Measurements from ENCODE around the gene FNDC3B. TPM values are rescaled to one million over a fixed set of nuclear protein-coding genes. Genes with fewer than 3 reads are reported as not detected.

Gene FNDC3B
- total RNA-seq, 1 experiment from 2014 or later, result 149 TPM

- ChIA-PET CTCF (no interaction called here), POLR2A (interaction anchor here (0.8 to 1.3 kb wide), 2 partner anchors 14 to 20 kb away, joined by 3 to 4 read pairs; no protein-coding TSS in a partner anchor)
- no TSS peak for BruUV-seq (replicated peaks)
- Mint-ChIP-seq H3K4me3 (ENCODE audit: unreplicated experiment) (no peak overlapping the region), H3K36me3 (ENCODE audit: insufficient read depth, unreplicated experiment) (peaks cover 18% of the 10 kb centered on the region), H3K27me3 (ENCODE audit: insufficient read depth, unreplicated experiment) (no peaks in the 10 kb centered on the region), H3K9me3 (ENCODE audit: unreplicated experiment) (no peaks in the 10 kb centered on the region), H3K4me1 (ENCODE audit: insufficient read depth, unreplicated experiment) (peaks cover 42% of the 10 kb centered on the region), H3K27ac (ENCODE audit: low read depth, unreplicated experiment) (no peak overlapping the region)
- TF ChIP-seq CTCF (IDR thresholded peaks at IDR 0.05; ENCODE audit: unreplicated experiment), result no peak
- intact Hi-C loops (cut with micrococcal nuclease), result no loop called here
- peak; percentile 57 for DNase-seq (ENCODE audit: unreplicated experiment)
Measured at GRCh38 chr3:172159962-172160538, 120.7 kb downstream of the FNDC3B start.

- H3K4me1 Mint-ChIP-seq (ENCODE audit: insufficient read depth, unreplicated experiment), result peaks cover 35% of the 10 kb centered on the region
- intact Hi-C loops (cut with micrococcal nuclease), result no loop called here
- no peak for TF ChIP-seq CTCF (IDR thresholded peaks at IDR 0.05; ENCODE audit: unreplicated experiment)
Measured at GRCh38 chr3:172161133-172161789, 121.9 kb downstream of the FNDC3B start.

GRCh38 chr3:172161959-172162358 is 122.6 kb downstream of the FNDC3B start:
- no peak overlapping the region for H3K27ac Mint-ChIP-seq (ENCODE audit: low read depth, unreplicated experiment)
- no TSS peak for BruUV-seq (replicated peaks)
- CTCF ChIA-PET, result no interaction called here

More at GRCh38 chr3:172161133-172161789, 121.9 kb downstream of the FNDC3B start:
- Mint-ChIP-seq H3K4me3 (ENCODE audit: unreplicated experiment) (no peak overlapping the region), H3K27ac (ENCODE audit: low read depth, unreplicated experiment) (no peak overlapping the region), H3K36me3 (ENCODE audit: insufficient read depth, unreplicated experiment) (peaks cover 21% of the 10 kb centered on the region), H3K9me3 (ENCODE audit: unreplicated experiment) (no peaks in the 10 kb centered on the region), H3K27me3 (ENCODE audit: insufficient read depth, unreplicated experiment) (no peaks in the 10 kb centered on the region)
- BruUV-seq (replicated peaks), result no TSS peak
- no peak for DNase-seq (ENCODE audit: unreplicated experiment)
- CTCF ChIA-PET, result no interaction called here
- POLR2A ChIA-PET, result no interaction called here

More at GRCh38 chr3:172161959-172162358, 122.6 kb downstream of the FNDC3B start:
- peaks cover 21% of the 10 kb centered on the region for H3K36me3 Mint-ChIP-seq (ENCODE audit: insufficient read depth, unreplicated experiment)
- intact Hi-C loops (cut with micrococcal nuclease), result no loop called here
- no peak overlapping the region for H3K4me3 Mint-ChIP-seq (ENCODE audit: unreplicated experiment)
- H3K9me3 Mint-ChIP-seq (ENCODE audit: unreplicated experiment), result no peaks in the 10 kb centered on the region
- DNase-seq (ENCODE audit: unreplicated experiment), result no peak
- H3K4me1 Mint-ChIP-seq (ENCODE audit: insufficient read depth, unreplicated experiment), result peaks cover 28% of the 10 kb centered on the region
- no peaks in the 10 kb centered on the region for H3K27me3 Mint-ChIP-seq (ENCODE audit: insufficient read depth, unreplicated experiment)
- POLR2A ChIA-PET, result interaction anchor here (0.6 to 0.7 kb wide), 2 partner anchors 140 to 166 kb away, joined by 3 to 4 read pairs; no protein-coding TSS in a partner anchor
- no peak for TF ChIP-seq CTCF (IDR thresholded peaks at IDR 0.05; ENCODE audit: unreplicated experiment)
